ENCODE data around the gene TBCD. TPM values are rescaled to one million over a fixed set of nuclear protein-coding genes. Genes with fewer than 3 reads are reported as not detected.

TBCD gene
- total RNA-seq, 1 donor from 2014 or later, result 84.8 TPM

DNA sequence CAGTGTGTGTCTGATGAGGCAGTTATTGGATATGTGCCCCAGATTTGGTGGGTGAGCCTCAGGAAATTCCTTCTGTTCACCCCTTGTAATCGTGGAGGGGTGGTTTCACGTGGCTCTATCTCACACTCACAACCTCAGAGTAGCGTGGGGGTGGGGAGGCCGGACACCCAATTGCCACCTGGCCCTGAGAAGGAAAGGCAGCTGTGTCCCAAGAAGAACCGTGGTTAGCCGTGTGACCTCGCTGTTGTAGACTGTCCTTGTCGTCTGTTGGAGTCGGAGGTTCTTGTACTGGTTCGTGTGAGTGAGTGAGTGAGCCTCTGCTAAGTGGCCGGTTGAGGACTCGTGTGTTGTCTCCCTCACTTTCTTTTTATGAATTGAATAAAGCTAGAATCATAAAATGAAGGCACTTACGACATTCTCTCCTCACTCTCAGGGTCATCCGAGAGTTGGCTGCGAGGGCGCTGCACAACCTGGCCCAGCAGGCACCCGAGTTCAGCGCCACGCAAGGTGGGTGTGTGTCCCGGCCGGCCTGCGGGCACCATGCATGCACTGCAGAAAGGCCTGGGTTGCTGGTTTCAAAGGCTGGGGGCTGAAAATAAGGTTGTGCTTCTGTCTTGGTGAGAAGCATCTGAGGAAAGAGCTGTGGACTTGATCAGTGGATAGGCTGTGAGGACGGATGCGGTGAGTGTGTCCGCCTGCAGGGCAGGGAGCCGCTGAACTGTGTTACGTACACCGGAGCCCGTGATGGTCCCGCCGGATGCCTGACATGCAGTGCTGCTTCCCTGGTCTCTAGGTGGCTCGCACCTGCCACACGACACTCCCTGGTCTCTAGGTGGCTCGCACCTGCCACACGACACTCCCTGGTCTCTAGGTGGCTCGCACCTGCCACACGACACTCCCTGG is 151.4 kb downstream of the TBCD start:
- no peaks in the 10 kb centered on the region for H3K9me3 ChIP-seq
- intact Hi-C loops (cut with DNase I), result no loop called here
- peaks cover 66% of the 10 kb centered on the region for H3K36me3 ChIP-seq
- H3K4me1 ChIP-seq, result no peaks in the 10 kb centered on the region
- ATAC-seq (no peak), DNase-seq (no peak)
- no peaks in the 10 kb centered on the region for H3K27me3 ChIP-seq (ENCODE audit: low read depth)
- TF ChIP-seq, protein P1, sequence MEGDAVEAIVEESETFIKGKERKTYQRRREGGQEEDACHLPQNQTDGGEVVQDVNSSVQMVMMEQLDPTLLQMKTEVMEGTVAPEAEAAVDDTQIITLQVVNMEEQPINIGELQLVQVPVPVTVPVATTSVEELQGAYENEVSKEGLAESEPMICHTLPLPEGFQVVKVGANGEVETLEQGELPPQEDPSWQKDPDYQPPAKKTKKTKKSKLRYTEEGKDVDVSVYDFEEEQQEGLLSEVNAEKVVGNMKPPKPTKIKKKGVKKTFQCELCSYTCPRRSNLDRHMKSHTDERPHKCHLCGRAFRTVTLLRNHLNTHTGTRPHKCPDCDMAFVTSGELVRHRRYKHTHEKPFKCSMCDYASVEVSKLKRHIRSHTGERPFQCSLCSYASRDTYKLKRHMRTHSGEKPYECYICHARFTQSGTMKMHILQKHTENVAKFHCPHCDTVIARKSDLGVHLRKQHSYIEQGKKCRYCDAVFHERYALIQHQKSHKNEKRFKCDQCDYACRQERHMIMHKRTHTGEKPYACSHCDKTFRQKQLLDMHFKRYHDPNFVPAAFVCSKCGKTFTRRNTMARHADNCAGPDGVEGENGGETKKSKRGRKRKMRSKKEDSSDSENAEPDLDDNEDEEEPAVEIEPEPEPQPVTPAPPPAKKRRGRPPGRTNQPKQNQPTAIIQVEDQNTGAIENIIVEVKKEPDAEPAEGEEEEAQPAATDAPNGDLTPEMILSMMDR (IDR thresholded peaks at IDR 0.05), result no peak
- H3K27ac ChIP-seq, result no peak overlapping the region
- H3K4me3 ChIP-seq, result no peak overlapping the region

DNA sequence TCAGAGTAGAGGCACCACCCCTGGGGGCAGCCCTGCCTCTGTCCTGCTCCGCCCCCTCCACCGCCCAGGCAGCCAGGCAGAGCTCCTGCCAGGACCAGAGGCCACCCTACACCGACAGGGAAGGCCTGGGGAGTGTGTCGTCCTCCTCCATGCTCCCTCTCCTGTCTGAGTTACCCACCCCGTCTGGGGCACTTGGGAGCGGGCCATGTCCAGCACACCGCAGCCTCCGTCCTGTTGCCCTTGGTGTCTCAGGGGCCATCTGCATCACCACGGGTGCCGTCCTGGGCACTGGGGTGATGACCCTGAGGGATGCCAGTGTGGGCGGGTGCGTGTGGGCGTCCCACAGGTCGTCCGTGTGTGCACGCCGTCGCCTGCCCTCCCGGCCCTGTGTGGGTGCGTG is 153.3 kb downstream of the TBCD start:
- H3K9me3 ChIP-seq, result no peaks in the 10 kb centered on the region
- H3K36me3 ChIP-seq, result peaks cover 70% of the 10 kb centered on the region
- no peak for ATAC-seq
- no peak overlapping the region for H3K4me3 ChIP-seq
- intact Hi-C loops (cut with DNase I), result no loop called here
- no peak for DNase-seq
- no peaks in the 10 kb centered on the region for H3K27me3 ChIP-seq (ENCODE audit: low read depth)
- TF ChIP-seq, protein P1 (IDR thresholded peaks at IDR 0.05), result no peak
- no peaks in the 10 kb centered on the region for H3K4me1 ChIP-seq
- H3K27ac ChIP-seq, result no peak overlapping the region

DNA sequence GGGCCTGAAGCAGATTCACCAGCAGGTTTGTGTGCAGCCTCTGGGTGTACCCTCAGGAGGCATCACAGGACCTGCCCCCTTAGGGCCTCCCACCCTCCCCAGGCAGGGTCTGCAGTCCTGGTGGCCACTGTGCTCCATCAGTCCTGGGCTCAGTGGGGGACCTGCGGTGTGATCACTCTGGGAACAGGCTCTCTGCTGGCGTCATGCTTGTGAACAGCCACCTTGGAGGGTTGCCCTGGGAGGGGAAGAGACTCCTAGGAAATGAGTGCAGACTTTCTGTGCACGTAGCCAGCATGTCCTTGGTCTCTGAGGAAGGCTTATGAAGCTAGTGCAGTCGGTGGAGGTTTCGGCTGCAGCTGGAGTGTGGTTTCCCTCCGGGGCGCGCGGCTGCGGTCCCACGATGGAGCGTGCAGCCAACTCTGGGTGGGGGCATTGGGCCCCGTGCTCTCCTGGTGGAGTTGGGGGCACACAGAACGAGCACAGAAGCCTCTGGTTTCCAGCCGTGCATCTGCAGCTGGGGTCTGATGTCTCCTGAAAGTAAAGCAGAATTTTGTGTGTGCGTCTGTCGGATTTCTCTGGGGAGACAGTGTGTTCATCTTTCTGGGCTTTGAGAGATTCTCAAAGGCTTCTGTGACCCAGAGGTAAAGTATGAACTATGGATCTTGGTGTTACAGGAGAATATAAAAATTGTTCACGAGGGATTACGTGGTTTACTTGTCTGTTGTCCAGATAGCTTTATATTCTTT is 156.1 kb downstream of the TBCD start:
- H3K36me3 ChIP-seq, result peaks cover 65% of the 10 kb centered on the region
- DNase-seq, result no peak

DNA sequence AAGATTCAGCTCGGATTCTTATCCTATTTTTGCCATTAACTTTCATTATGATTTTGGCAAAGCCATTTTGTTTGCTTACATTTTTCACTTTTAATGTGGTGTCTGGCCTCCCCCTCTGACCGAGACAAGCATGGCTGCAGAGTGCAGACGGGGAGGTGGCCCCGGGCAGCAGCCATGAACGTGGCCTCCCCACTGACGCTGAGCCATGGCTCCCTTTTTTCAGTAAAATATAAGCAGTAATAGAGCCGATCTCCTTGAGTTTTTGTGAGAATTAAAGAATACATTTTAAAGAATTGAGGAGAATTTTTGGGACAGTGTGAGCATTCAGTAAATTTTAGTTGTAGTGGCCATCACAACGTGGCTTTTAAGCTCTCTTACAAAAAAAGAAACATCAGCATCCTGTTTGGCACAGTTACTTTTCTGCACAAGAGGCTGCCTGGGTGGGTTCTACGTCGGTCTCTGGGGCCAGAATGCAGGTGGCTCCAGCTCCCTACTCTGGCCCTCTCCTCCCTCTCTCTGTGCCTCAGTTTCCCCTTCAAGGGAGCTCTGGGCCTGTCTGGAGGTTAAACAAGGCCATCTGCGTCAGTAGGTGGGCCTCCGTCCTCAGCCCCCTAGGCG is 156.8 kb downstream of the TBCD start:
- Histone ChIP-seq H3K4me3 (no peak overlapping the region), H3K4me1 (peaks cover 6% of the 10 kb centered on the region), H3K27me3 (ENCODE audit: low read depth) (no peaks in the 10 kb centered on the region), H3K27ac (no peak overlapping the region), H3K9me3 (no peaks in the 10 kb centered on the region), H3K36me3 (peaks cover 66% of the 10 kb centered on the region)
- intact Hi-C loops (cut with DNase I), result no loop called here
- TF ChIP-seq, protein P1 (IDR thresholded peaks at IDR 0.05), result no peak
- DNase-seq, result no peak
- no peak for ATAC-seq

More for the DNA sequence above, 156.1 kb downstream of the TBCD start:
- no peaks in the 10 kb centered on the region for H3K27me3 ChIP-seq (ENCODE audit: low read depth)
- ATAC-seq, result no peak
- H3K9me3 ChIP-seq, result no peaks in the 10 kb centered on the region
- H3K27ac ChIP-seq, result no peak overlapping the region
- H3K4me3 ChIP-seq, result no peak overlapping the region
- intact Hi-C loops (cut with DNase I), result no loop called here
- H3K4me1 ChIP-seq, result peaks cover 6% of the 10 kb centered on the region
- TF ChIP-seq, protein P1 (IDR thresholded peaks at IDR 0.05), result no peak

DNA sequence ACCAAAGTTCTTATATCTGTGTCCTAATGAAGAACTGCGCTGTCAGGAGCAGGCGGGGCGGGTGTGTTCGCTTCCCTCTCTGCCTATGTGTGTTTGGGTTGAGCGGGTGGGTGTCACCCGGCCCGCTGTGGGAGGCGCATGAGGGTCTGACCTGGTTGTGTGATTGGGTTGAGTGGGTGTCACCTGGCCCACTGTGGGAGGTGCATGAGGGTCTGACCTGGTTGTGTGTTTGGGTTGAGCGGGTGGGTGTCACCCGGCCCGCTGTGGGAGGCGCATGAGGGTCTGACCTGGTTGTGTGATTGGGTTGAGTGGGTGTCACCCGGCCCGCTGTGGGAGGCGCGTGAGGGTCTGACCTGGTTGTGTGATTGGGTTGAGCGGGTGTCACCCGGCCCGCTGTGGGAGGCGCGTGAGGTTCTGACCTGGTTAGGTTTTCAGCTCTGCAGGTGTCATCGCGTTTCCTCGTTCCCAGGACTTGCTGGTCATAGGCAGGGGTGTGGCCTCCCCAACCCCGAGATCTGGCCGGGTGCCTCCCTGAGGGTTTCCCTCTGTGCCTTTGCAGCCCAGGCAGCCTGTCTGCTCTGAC is 157.5 kb downstream of the TBCD start:
- TF ChIP-seq, protein P1 (IDR thresholded peaks at IDR 0.05), result no peak
- peaks cover 63% of the 10 kb centered on the region for H3K36me3 ChIP-seq
- intact Hi-C loops (cut with DNase I), result no loop called here
- no peaks in the 10 kb centered on the region for H3K9me3 ChIP-seq
- no peak overlapping the region for H3K27ac ChIP-seq
- peaks cover 6% of the 10 kb centered on the region for H3K4me1 ChIP-seq
- H3K4me3 ChIP-seq, result no peak overlapping the region
- ATAC-seq, result no peak
- no peak for DNase-seq
- no peaks in the 10 kb centered on the region for H3K27me3 ChIP-seq (ENCODE audit: low read depth)

All from lower lobe of right lung (tissue), 2 donors.